ENCODE data around the gene RANBP3L. TPM values are rescaled to one million over a fixed set of nuclear protein-coding genes. Genes with fewer than 3 reads are reported as not detected.
A peak's percentile ranks its signal among the peaks of the same experiment; 100 is the strongest.

Gene RANBP3L
- total RNA-seq, 1 donor from 2014 or later = 0.47 TPM

GRCh38 chr5:36244076-36244475, 57.6 kb downstream of the RANBP3L start:
- DNase-seq = no peak
- Histone ChIP-seq H3K27me3 (ENCODE audit: low read depth) (no peaks in the 10 kb centered on the region), H3K4me1 (peaks cover 32% of the 10 kb centered on the region), H3K36me3 (no peaks in the 10 kb centered on the region), H3K27ac (replicated peaks) (no peak overlapping the region), H3K9me3 (replicated peaks) (no peaks in the 10 kb centered on the region), H3K4me3 (no peak overlapping the region)
- TF ChIP-seq, protein P1, sequence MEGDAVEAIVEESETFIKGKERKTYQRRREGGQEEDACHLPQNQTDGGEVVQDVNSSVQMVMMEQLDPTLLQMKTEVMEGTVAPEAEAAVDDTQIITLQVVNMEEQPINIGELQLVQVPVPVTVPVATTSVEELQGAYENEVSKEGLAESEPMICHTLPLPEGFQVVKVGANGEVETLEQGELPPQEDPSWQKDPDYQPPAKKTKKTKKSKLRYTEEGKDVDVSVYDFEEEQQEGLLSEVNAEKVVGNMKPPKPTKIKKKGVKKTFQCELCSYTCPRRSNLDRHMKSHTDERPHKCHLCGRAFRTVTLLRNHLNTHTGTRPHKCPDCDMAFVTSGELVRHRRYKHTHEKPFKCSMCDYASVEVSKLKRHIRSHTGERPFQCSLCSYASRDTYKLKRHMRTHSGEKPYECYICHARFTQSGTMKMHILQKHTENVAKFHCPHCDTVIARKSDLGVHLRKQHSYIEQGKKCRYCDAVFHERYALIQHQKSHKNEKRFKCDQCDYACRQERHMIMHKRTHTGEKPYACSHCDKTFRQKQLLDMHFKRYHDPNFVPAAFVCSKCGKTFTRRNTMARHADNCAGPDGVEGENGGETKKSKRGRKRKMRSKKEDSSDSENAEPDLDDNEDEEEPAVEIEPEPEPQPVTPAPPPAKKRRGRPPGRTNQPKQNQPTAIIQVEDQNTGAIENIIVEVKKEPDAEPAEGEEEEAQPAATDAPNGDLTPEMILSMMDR (IDR thresholded peaks at IDR 0.05; ENCODE audit: borderline replicate concordance) = no peak
- intact Hi-C loops (cut with micrococcal nuclease) = no loop called here

GRCh38 chr5:36243653-36244052, 58.0 kb downstream of the RANBP3L start:
- Histone ChIP-seq H3K4me1 (peaks cover 37% of the 10 kb centered on the region), H3K27ac (replicated peaks) (no peak overlapping the region), H3K27me3 (ENCODE audit: low read depth) (no peaks in the 10 kb centered on the region), H3K36me3 (no peaks in the 10 kb centered on the region), H3K9me3 (replicated peaks) (no peaks in the 10 kb centered on the region), H3K4me3 (no peak overlapping the region)
- intact Hi-C loops (cut with micrococcal nuclease) = no loop called here
- DNase-seq = no peak
- TF ChIP-seq, protein P1 (IDR thresholded peaks at IDR 0.05; ENCODE audit: borderline replicate concordance) = no peak

- intact Hi-C loops (cut with micrococcal nuclease) = no loop called here
- no peaks in the 10 kb centered on the region for H3K9me3 ChIP-seq (replicated peaks)
- TF ChIP-seq, protein P1 (IDR thresholded peaks at IDR 0.05; ENCODE audit: borderline replicate concordance) = no peak
- H3K27me3 ChIP-seq (ENCODE audit: low read depth) = no peaks in the 10 kb centered on the region
- no peaks in the 10 kb centered on the region for H3K36me3 ChIP-seq
- peak overlapping the region; percentile 98 for H3K27ac ChIP-seq (replicated peaks)
- no peak for DNase-seq
- peaks cover 45% of the 10 kb centered on the region for H3K4me1 ChIP-seq
- H3K4me3 ChIP-seq = peak overlapping the region; percentile 95
Observed at GRCh38 chr5:36242534-36243485, 58.9 kb downstream of the RANBP3L start.

DNA sequence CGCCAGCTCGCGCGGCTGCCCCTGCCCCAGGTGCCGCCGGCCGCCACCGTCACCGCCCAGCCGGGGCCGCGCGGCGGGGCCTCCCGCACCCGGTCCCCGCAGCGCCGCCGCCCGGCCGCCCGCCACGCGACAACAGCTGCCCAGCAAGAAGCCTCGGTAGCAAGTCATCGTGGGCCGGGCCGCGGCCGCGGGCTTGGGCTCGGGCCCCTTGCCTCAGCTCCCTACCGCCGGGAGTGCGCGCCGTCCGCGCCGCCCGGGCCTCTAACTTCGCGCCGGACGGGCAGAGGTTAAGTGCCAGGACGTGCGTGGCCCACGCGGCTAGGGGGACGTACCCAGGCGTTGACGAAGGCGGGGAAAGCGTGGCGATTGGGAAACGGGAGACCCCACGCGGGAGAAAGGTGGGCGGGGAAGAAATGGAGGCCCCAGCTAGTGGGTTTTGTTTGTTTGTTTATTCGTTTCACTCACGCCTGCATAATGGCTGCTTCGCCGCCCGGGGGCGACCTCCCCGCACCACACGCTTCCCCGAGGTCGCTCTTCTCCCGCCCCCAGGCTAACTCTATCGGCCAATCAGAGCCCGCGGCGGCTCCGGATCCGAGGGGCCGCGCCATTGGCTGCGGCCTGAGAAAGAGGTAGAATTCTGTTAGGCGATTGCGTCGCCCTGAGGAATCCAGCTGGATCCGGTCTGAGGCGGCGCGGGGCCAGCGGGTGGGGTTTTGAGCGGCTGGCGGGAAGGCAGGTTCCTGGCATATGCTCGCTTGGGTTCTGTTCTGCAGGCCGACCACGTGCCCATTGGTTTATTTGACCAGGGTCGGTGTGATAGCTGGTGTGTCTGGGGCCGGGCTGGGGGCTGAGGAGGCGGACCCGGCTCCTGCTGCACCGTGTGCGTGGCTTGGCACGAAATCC, 59.8 kb downstream of the RANBP3L start, which contains the start of gene NADK2:
NADK2 (minus strand) TSS at position 295 of the 903 bp plus-strand sequence; CDS start at position 168, 127 bp downstream.
- peaks cover 52% of the 10 kb centered on the region for H3K4me1 ChIP-seq
- peak; percentile 95 for DNase-seq
- TF ChIP-seq, protein P1 (IDR thresholded peaks at IDR 0.05; ENCODE audit: borderline replicate concordance) = peak; percentile 83
- H3K27ac ChIP-seq (replicated peaks) = peak within 1 kb of the TSS; percentile 98
- intact Hi-C loops (cut with micrococcal nuclease) = no loop called here
- H3K9me3 ChIP-seq (replicated peaks) = no peaks in the 10 kb centered on the region
- no peaks in the 10 kb centered on the region for H3K36me3 ChIP-seq
- peak within 1 kb of the TSS; percentile 95 for H3K4me3 ChIP-seq
- no peaks in the 10 kb centered on the region for H3K27me3 ChIP-seq (ENCODE audit: low read depth)

Measured in left ventricle myocardium inferior (tissue), 1 donor.